ENCODE measurements around the gene SPATA9.
"Not testable (repeated sequence)": the region's sequence is repeated elsewhere in the genome, so short reads cannot be mapped to it uniquely, and the experiment has no call there.

The SPATA9 gene

DNA sequence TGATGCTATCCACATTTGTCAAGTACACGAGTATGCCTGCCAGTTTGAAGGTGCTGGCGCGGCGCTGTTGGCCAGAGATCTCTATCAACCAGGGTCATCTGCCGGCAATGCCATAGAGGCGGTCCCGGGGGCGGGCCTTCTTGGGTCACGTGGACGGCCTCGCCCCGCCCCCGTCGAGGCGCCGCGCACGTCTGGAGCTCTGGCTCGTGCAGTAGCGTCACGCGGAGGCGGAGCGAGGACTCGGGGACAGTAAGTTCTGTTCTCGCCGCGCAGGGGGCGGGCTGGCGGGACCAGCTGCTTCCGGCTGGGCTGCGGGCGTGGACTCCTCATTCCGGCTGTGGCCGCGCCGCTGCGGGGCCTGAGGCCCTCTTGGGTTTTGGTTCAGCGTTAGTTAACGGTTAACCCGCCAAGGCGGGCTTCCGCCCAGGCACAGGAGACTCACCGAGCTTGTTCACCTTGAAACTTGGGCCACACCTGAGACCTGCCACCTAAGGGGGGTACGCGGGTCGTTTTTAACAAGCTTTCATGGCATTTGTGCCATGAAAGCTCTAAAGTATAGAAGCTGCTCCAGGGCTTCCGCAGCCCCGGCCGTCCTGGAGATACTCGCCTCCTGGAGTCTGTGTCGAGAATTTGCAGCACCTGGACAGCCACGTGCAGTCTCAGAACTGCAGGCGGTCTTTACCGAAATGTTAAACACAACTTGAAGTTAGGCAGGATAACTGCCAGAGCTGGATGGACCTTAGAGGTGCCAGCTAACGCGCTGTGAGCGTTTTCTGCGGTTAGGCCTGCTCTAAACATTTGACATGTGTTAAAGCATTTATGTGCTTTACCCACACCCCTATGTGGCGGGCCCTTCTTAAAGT is 36.0 kb downstream of the SPATA9 start, which contains the start of gene RFESD (continued):
- TF ChIP-seq, protein P1, sequence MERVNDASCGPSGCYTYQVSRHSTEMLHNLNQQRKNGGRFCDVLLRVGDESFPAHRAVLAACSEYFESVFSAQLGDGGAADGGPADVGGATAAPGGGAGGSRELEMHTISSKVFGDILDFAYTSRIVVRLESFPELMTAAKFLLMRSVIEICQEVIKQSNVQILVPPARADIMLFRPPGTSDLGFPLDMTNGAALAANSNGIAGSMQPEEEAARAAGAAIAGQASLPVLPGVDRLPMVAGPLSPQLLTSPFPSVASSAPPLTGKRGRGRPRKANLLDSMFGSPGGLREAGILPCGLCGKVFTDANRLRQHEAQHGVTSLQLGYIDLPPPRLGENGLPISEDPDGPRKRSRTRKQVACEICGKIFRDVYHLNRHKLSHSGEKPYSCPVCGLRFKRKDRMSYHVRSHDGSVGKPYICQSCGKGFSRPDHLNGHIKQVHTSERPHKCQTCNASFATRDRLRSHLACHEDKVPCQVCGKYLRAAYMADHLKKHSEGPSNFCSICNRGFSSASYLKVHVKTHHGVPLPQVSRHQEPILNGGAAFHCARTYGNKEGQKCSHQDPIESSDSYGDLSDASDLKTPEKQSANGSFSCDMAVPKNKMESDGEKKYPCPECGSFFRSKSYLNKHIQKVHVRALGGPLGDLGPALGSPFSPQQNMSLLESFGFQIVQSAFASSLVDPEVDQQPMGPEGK (tag by site-specific recombination; IDR thresholded peaks at IDR 0.05) = peak; percentile 87
- TF ChIP-seq ZNF146 (tag by site-specific recombination; IDR thresholded peaks at IDR 0.05) (no peak), ZFHX2 (tag by site-specific recombination; conservative IDR thresholded peaks at IDR 0.05) (peak; percentile 74), GLI2 (tag by site-specific recombination; IDR thresholded peaks at IDR 0.05; ENCODE audit: borderline replicate concordance, low read depth) (no peak), ZNF223 (tag by site-specific recombination; IDR thresholded peaks at IDR 0.05) (no peak)
- TF ChIP-seq, protein P2, sequence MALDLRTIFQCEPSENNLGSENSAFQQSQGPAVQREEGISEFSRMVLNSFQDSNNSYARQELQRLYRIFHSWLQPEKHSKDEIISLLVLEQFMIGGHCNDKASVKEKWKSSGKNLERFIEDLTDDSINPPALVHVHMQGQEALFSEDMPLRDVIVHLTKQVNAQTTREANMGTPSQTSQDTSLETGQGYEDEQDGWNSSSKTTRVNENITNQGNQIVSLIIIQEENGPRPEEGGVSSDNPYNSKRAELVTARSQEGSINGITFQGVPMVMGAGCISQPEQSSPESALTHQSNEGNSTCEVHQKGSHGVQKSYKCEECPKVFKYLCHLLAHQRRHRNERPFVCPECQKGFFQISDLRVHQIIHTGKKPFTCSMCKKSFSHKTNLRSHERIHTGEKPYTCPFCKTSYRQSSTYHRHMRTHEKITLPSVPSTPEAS (tag by site-specific recombination; IDR thresholded peaks at IDR 0.05) = no peak

DNA sequence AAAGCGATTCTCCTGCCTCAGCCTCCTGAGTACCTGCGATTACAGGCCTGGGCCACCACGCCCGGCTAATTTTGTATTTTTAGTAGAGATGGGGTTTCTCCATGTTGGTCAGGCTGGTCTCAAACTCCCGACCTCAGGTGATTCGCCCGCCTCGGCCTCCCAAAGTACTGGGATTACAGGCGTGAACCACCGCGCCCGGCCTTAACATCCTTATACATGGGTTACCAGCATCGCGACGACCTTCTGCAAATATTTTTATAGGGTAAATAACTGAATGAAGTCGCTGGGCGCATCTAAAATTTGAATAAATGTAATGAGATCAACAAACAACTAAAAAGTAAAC is 36.6 kb downstream of the SPATA9 start:
- not testable (repeated sequence) for H3K4me1 ChIP-seq (ENCODE audit: control insufficient read depth, insufficient read depth, low read length); H3K27ac ChIP-seq (ENCODE audit: extremely low read depth, low read depth, low read length); H3K9me3 ChIP-seq (ENCODE audit: control insufficient read depth, insufficient read depth, low read depth, low read length); H3K36me3 ChIP-seq (ENCODE audit: control insufficient read depth in 2 of 2, insufficient read depth in 1 of 2, low read length in 2 of 2); H3K4me3 ChIP-seq (ENCODE audit: low read depth, low read length)
- ChIA-PET CTCF (interaction anchor here (0.6 to 7.4 kb wide), 14 partner anchors 11 to 953 kb away, joined by 3 to 64 read pairs (median 4); partner anchors contain the start of gene RHOBTB3), POLR2A (interaction anchor here (0.7 to 2.1 kb wide), 21 partner anchors 9 to 315 kb away, joined by 3 to 34 read pairs (median 4); partner anchors contain the start of genes ARSK, ELL2, GLRX and RHOBTB3)

DNA sequence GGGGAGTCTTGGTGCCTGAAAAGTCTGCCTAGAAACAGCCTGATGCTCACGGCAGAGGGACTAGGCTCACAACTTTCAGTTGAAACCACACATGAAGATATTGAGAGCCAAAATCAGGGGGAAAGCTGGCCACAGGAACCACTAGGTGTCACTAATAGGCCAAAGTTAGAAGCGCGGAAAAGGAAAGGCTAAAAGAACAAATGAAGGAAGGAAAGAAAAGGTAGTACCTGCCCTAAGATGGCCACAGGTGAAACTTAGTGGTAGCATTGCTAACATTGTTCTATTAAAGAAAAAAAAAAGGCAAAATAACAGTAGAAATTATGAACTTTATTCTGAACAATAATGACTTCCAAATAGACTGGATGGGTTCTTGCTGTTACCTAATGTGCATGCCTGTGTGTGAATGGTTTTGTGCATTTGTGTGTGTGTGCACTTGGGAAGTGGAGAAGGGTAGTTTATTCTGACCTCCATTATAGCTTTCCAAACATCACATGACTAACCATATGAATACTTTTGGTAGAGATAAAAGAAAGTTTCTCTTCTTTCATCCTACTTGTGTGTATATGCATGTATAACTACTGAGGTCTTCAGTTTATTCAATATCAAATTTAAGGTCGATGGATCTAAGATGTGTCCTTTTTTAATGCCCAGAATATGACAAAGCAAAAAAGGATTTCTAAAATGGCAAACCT is 38.3 kb downstream of the SPATA9 start:
- H3K9me3 ChIP-seq (ENCODE audit: control insufficient read depth, insufficient read depth, low read depth, low read length) = no peaks in the 10 kb centered on the region
- ChIA-PET POLR2A (interaction anchor here (0.7 to 1.4 kb wide), 3 partner anchors 90 to 949 kb away, joined by 3 to 5 read pairs (median 3); partner anchors contain the start of genes ARSK and SKIC3), CTCF (interaction anchor here (0.6 to 7.4 kb wide), 32 partner anchors 13 to 696 kb away, joined by 3 to 64 read pairs (median 5); partner anchors contain the start of genes GLRX, MCTP1 and RHOBTB3)
- no peak overlapping the region for H3K27ac ChIP-seq (ENCODE audit: extremely low read depth, low read depth, low read length)
- H3K4me3 ChIP-seq (ENCODE audit: low read depth, low read length) = no peak overlapping the region
- H3K36me3 ChIP-seq (ENCODE audit: control insufficient read depth in 2 of 2, insufficient read depth in 1 of 2, low read length in 2 of 2) = no peaks in the 10 kb centered on the region
- H3K4me1 ChIP-seq (ENCODE audit: control insufficient read depth, insufficient read depth, low read length) = peaks cover 5% of the 10 kb centered on the region; the same call in 1 of the 2 replicates
- no peak for TF ChIP-seq MZF1 (tag by site-specific recombination; IDR thresholded peaks at IDR 0.05; ENCODE audit: borderline replicate concordance)
- no peak for TF ChIP-seq ZNF561 (tag by site-specific recombination; IDR thresholded peaks at IDR 0.05; ENCODE audit: borderline replicate concordance)
- TF ChIP-seq ZNF660 (tag by site-specific recombination; IDR thresholded peaks at IDR 0.05) = 0 out of 2 replicates have a peak, but pooled peaks have one; percentile 13
- peak; percentile 82 for TF ChIP-seq ZEB2 (tag by site-specific recombination; IDR thresholded peaks at IDR 0.05)
- TF ChIP-seq SCRT2 (tag by site-specific recombination; IDR thresholded peaks at IDR 0.05) = 0 out of 2 replicates have a peak, but pooled peaks have one; percentile 41
- TF ChIP-seq, protein P2 (tag by site-specific recombination; IDR thresholded peaks at IDR 0.05) = peak; percentile 74
- TF ChIP-seq ZNF2 (tag by site-specific recombination; IDR thresholded peaks at IDR 0.05) = 0 out of 2 replicates have a peak, but pooled peaks have one; percentile 72
- TF ChIP-seq, protein P3, sequence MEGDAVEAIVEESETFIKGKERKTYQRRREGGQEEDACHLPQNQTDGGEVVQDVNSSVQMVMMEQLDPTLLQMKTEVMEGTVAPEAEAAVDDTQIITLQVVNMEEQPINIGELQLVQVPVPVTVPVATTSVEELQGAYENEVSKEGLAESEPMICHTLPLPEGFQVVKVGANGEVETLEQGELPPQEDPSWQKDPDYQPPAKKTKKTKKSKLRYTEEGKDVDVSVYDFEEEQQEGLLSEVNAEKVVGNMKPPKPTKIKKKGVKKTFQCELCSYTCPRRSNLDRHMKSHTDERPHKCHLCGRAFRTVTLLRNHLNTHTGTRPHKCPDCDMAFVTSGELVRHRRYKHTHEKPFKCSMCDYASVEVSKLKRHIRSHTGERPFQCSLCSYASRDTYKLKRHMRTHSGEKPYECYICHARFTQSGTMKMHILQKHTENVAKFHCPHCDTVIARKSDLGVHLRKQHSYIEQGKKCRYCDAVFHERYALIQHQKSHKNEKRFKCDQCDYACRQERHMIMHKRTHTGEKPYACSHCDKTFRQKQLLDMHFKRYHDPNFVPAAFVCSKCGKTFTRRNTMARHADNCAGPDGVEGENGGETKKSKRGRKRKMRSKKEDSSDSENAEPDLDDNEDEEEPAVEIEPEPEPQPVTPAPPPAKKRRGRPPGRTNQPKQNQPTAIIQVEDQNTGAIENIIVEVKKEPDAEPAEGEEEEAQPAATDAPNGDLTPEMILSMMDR (tag by site-specific recombination; IDR thresholded peaks at IDR 0.05) = peak; percentile 70; the same call in 1 of the 2 replicates
- TF ChIP-seq, protein P4, sequence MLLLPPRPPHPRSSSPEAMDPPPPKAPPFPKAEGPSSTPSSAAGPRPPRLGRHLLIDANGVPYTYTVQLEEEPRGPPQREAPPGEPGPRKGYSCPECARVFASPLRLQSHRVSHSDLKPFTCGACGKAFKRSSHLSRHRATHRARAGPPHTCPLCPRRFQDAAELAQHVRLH (tag by site-specific recombination; IDR thresholded peaks at IDR 0.05) = 0 out of 2 replicates have a peak, but pooled peaks have one; percentile 56
- 0 out of 2 replicates have a peak, but pooled peaks have one; percentile 22 for TF ChIP-seq ZNF335 (tag by site-specific recombination; conservative IDR thresholded peaks at IDR 0.05)
- TF ChIP-seq, protein P5, sequence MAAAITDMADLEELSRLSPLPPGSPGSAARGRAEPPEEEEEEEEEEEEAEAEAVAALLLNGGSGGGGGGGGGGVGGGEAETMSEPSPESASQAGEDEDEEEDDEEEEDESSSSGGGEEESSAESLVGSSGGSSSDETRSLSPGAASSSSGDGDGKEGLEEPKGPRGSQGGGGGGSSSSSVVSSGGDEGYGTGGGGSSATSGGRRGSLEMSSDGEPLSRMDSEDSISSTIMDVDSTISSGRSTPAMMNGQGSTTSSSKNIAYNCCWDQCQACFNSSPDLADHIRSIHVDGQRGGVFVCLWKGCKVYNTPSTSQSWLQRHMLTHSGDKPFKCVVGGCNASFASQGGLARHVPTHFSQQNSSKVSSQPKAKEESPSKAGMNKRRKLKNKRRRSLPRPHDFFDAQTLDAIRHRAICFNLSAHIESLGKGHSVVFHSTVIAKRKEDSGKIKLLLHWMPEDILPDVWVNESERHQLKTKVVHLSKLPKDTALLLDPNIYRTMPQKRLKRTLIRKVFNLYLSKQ (tag by site-specific recombination; IDR thresholded peaks at IDR 0.05; ENCODE audit: borderline replicate concordance) = no peak
- peak; percentile 90 for TF ChIP-seq ZNF366 (tag by site-specific recombination; conservative IDR thresholded peaks at IDR 0.05)
- no peak for TF ChIP-seq ZNF324 (tag by site-specific recombination; IDR thresholded peaks at IDR 0.05)
- TF ChIP-seq PRDM1 (tag by site-specific recombination; IDR thresholded peaks at IDR 0.05) = peak; percentile 94
- peak; percentile 98 for TF ChIP-seq ZNF654 (tag by site-specific recombination; IDR thresholded peaks at IDR 0.05; ENCODE audit: low read depth)
- peak; percentile 98 for TF ChIP-seq ZNF24 (tag by site-specific recombination; IDR thresholded peaks at IDR 0.05)
